AG10803 (cell line): ENCODE measurements around the gene REEP5.

Source experiments
- DNase-seq: peaks from one replicate; pipeline ENCODE4 v3.0.0; 2010; ENCODE audit warnings: low read depth
- H3K4me3 ChIP-seq: 2 replicates; pipeline ENCODE4 v1.5.1; 2011; ENCODE audit warnings: mild to moderate bottlenecking, low read length, control low read depth
- CTCF ChIP-seq: conservative IDR thresholded peaks from 2 replicates; pipeline ENCODE4 v1.5.1; 2011; ENCODE audit warnings: mild to moderate bottlenecking, low read length, control low read depth, inconsistent platforms

REEP5 gene

GRCh38 chr5:112930082-112930344 is 8.0 kb upstream of the REEP5 start:
- no peak overlapping the region for H3K4me3 ChIP-seq
- TF ChIP-seq CTCF, result no peak
- DNase-seq, result no peak

- TF ChIP-seq CTCF, result no peak
- H3K4me3 ChIP-seq, result no peak overlapping the region
- no peak for DNase-seq
Measured at GRCh38 chr5:112929336-112930081, 7.5 kb upstream of the REEP5 start.

GRCh38 chr5:112923988-112924387 is 2.0 kb upstream of the REEP5 start:
- no peak for DNase-seq
- no peak for TF ChIP-seq CTCF
- no peak overlapping the region for H3K4me3 ChIP-seq

- no peak for DNase-seq
- no peak overlapping the region for H3K4me3 ChIP-seq
- TF ChIP-seq CTCF, result no peak
Measured at GRCh38 chr5:112923148-112923917, 1.3 kb upstream of the REEP5 start.

GRCh38 chr5:112921026-112921832 is 798 bp downstream of the REEP5 start:
- H3K4me3 ChIP-seq, result peak overlapping the region; percentile 91
- peak; percentile 61 for DNase-seq
- TF ChIP-seq CTCF, result no peak

GRCh38 chr5:112919972-112920371 is 2.1 kb downstream of the REEP5 start:
- TF ChIP-seq CTCF, result no peak
- H3K4me3 ChIP-seq, result no peak overlapping the region

More at GRCh38 chr5:112919972-112920371, 2.1 kb downstream of the REEP5 start:
- DNase-seq, result no peak
